H1 (cell line): Measurements from ENCODE around the gene HIPK2. TPM values are rescaled to one million over a fixed set of nuclear protein-coding genes. Genes with fewer than 3 reads are reported as not detected.

Experiments used
- MAFK ChIP-seq: IDR thresholded peaks from 2 replicates; pipeline ENCODE4 v1.6.1; 2012; ENCODE audit warnings: low read depth, mild to moderate bottlenecking, improper control_type of control experiment, low read length
- polyA plus RNA-seq, 7 experiments: library from polyadenylated mRNA; depleted of rRNA in 3 of 7; stranded (reverse) in 5 of 7; unstranded in 2 of 7; fragments of >200 nt in 5 of 7; fragments of 200-250 nt in 2 of 7; gene quantifications; 1 replicate in 5 of 7; 2 replicates in 1 of 7; 4 replicates in 1 of 7; pipeline versions ENCODE4 v1.2.1 to v1.2.3, GENCODE V29; 2011 to 2013; ENCODE audit warnings: missing spikeins in 2 of 7, mixed read lengths in 2 of 7
- total RNA-seq: library from RNA; stranded (reverse); fragmentation: NEBNext Ultra II Directional; extraction: Animal tissue kit (Norgen Biotek cat#: 25700); gene quantifications from 2 replicates; pipeline ENCODE4 v1.2.1, GENCODE V29; 2021

The HIPK2 gene
- total and polyA plus RNA-seq, 2 of the 8 experiments (the other 6 are each of a cell fraction or from before 2014, with no cell fraction given): 8.3 to 24.3 TPM

- no peak for TF ChIP-seq MAFK
- TF ChIP-seq, all 59 proteins: peak for 0
Observed at GRCh38 chr7:139710036-139710435, 67.8 kb downstream of the HIPK2 start (continued).
